ENCODE measurements around the gene MRTFB. TPM values are rescaled to one million over a fixed set of nuclear protein-coding genes. Genes with fewer than 3 reads are reported as not detected.

Gene MRTFB
- total RNA-seq, 4 donors from 2014 or later: 43.6 to 197 (median 65.5) TPM

DNA sequence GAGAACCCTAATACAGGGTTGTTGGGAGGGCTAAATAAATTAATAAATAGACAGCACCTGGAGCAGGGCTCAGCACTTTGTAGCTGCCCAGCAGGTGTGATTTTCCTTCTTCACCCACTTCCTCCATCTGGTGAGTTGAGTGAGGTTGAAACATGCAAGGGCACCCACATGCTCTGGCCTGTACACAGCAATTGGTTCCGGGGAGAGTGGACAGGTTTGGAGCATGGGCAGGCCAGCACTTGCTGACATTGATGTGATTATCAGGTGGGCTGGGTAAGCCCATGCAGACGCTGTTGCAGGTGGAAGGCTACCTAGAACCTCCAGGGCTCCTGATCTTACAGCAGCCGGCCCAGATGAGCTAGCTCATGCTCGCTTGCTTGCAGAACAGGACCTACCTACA, 1.3 kb upstream of the MRTFB start:
- WGBS: 87% methylated on average over 4 of the region's 4 CpGs
- Histone ChIP-seq H3K27ac (no peak overlapping the region), H3K9me3 (no peaks in the 10 kb centered on the region), H3K4me3 (no peak overlapping the region), H3K36me3 (no peaks in the 10 kb centered on the region), H3K27me3 (no peaks in the 10 kb centered on the region), H3K4me1 (peaks cover 33% of the 10 kb centered on the region)
- TF ChIP-seq POLR2AphosphoS5 (IDR thresholded peaks at IDR 0.05): no peak
- TF ChIP-seq POLR2A (IDR thresholded peaks at IDR 0.05): no peak
- no peak for TF ChIP-seq EP300 (IDR thresholded peaks at IDR 0.05)
- TF ChIP-seq, protein P1, sequence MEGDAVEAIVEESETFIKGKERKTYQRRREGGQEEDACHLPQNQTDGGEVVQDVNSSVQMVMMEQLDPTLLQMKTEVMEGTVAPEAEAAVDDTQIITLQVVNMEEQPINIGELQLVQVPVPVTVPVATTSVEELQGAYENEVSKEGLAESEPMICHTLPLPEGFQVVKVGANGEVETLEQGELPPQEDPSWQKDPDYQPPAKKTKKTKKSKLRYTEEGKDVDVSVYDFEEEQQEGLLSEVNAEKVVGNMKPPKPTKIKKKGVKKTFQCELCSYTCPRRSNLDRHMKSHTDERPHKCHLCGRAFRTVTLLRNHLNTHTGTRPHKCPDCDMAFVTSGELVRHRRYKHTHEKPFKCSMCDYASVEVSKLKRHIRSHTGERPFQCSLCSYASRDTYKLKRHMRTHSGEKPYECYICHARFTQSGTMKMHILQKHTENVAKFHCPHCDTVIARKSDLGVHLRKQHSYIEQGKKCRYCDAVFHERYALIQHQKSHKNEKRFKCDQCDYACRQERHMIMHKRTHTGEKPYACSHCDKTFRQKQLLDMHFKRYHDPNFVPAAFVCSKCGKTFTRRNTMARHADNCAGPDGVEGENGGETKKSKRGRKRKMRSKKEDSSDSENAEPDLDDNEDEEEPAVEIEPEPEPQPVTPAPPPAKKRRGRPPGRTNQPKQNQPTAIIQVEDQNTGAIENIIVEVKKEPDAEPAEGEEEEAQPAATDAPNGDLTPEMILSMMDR (IDR thresholded peaks at IDR 0.05): no peak
- DNase-seq (ENCODE audit: low spot score in 2 of 2): no peak

DNA sequence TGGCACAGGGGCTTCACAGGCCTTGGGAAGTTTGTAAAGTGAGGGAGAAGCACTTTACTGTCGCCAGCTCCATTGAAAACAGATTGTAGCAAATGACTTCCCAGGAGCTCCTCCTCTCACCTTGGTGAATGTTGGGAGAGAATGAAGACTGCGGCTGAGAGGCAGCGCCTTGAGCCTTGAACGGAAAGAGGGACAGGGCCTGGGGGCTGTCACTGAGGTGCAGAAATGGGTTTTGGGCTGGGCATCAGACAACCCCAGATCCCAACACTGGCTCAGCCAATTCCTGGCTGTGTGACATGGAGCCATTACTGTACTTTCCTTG, 603 bp upstream of the MRTFB start:
- H3K27me3 ChIP-seq: no peaks in the 10 kb centered on the region
- H3K4me1 ChIP-seq: peaks cover 33% of the 10 kb centered on the region
- no peak for DNase-seq (ENCODE audit: low spot score in 2 of 2)
- TF ChIP-seq, protein P1 (IDR thresholded peaks at IDR 0.05): no peak
- no peak for TF ChIP-seq POLR2AphosphoS5 (IDR thresholded peaks at IDR 0.05)
- no peak for TF ChIP-seq EP300 (IDR thresholded peaks at IDR 0.05)
- no peak for TF ChIP-seq POLR2A (IDR thresholded peaks at IDR 0.05)
- peak overlapping the region; percentile 97 for H3K4me3 ChIP-seq
- H3K36me3 ChIP-seq: no peaks in the 10 kb centered on the region
- 48% methylated on average over 4 of the region's 4 CpGs for WGBS
- no peaks in the 10 kb centered on the region for H3K9me3 ChIP-seq
- peak overlapping the region; percentile 91 for H3K27ac ChIP-seq

DNA sequence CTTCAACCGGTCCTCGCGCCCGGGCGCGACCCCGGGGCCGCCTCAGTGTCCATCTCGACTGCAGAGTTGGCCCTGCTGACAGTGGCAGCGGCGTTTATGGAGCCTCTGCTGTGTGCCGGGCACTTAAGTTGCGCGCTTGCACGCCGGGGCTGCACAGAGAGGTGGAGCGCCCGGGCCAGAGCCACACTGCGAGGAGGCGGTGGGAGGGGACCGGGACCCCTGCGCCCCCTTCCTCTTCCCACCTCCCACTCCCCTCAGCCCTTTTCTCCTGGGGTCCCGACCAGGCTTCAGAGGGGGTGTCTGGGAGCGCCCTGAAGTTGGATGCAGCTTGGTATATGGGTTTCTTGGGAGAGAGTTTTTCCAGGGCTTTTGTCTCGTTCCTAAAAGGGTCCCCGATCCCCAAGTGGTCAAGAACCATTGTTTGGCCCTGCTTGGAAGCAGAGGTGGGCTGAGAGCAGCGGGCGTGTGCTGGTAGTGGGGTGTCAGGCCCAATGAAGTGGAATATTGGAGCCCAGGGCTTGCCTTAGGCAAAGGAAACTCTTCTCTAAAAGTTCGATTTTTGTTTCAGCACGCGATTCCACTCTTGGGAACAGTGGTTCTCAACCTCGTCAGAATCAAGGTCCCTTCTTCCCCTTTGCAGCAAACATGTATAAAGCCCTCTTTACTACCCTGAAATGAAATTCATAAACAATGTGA, 605 bp downstream of the MRTFB start:
- Histone ChIP-seq H3K9me3 (no peaks in the 10 kb centered on the region), H3K27ac (peak overlapping the region; percentile 91), H3K4me1 (peaks cover 33% of the 10 kb centered on the region), H3K4me3 (peak overlapping the region; percentile 97), H3K27me3 (no peaks in the 10 kb centered on the region), H3K36me3 (no peaks in the 10 kb centered on the region)
- peak in 1 of 2 donors; percentile 70 for DNase-seq (ENCODE audit: low spot score in 2 of 2)
- TF ChIP-seq POLR2A (IDR thresholded peaks at IDR 0.05) (no peak), POLR2AphosphoS5 (IDR thresholded peaks at IDR 0.05) (no peak), EP300 (IDR thresholded peaks at IDR 0.05) (no peak)
- TF ChIP-seq, protein P1 (IDR thresholded peaks at IDR 0.05): no peak
- 4% methylated on average over 10 of the region's 32 CpGs for WGBS

DNA sequence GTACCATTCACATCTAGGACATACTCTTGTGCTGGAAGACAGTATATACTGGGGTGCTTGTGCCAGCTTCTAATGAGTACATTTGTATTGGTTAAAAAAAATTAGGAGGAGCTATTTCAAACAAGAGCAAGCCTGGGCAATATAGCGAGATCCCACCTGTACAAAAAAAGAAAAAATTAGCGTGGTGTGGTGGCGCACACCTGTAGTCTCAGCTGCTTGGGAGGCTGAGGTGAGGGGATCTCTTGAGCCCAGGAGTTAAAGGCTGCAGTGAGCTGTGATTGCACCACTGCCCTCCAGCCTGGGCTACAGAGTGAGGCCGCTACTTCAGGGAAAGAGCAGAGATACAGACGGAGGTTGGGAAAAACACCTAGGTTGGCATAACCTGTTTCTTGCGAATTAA, 1.2 kb downstream of the MRTFB start:
- Histone ChIP-seq H3K9me3 (no peaks in the 10 kb centered on the region), H3K4me1 (peaks cover 33% of the 10 kb centered on the region), H3K4me3 (peak overlapping the region; percentile 97), H3K27ac (no peak overlapping the region), H3K27me3 (no peaks in the 10 kb centered on the region), H3K36me3 (no peaks in the 10 kb centered on the region)
- TF ChIP-seq, protein P1 (IDR thresholded peaks at IDR 0.05): no peak
- WGBS: 85% methylated on average over 6 of the region's 6 CpGs
- no peak for DNase-seq (ENCODE audit: low spot score in 2 of 2)

DNA sequence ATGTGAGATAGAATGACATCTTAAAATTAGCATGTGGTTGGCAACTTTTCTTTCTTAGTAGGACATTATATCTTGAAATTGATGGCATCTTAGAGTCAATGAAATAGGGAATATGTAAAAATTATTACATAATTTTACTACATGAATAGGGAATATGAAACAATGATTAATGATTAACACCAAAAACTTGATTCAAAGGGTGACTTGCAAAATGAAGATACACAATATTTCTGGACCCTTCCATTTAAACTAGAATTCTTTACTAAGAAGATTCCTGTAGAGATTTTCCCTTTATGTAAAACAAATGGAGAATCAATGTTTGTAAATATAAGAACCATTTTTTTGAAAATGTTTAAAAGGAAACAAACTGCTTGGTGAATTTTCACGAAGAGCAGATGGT, 3.4 kb downstream of the MRTFB start:
- Histone ChIP-seq H3K27me3 (no peaks in the 10 kb centered on the region), H3K9me3 (no peaks in the 10 kb centered on the region), H3K27ac (no peak overlapping the region), H3K4me3 (no peak overlapping the region), H3K36me3 (peaks cover 1% of the 10 kb centered on the region), H3K4me1 (peaks cover 41% of the 10 kb centered on the region)
- no peak for DNase-seq (ENCODE audit: low spot score in 2 of 2)
- TF ChIP-seq POLR2A (IDR thresholded peaks at IDR 0.05) (no peak), EP300 (IDR thresholded peaks at IDR 0.05) (no peak), POLR2AphosphoS5 (IDR thresholded peaks at IDR 0.05) (no peak)
- TF ChIP-seq, protein P1 (IDR thresholded peaks at IDR 0.05): no peak
- WGBS: 35% methylated on average over 1 of the region's 1 CpG

Data from suprapubic skin (tissue), 4 donors.